M059J (cell line): Measurements from ENCODE around the gene PTPRN2. TPM values are rescaled to one million over a fixed set of nuclear protein-coding genes. Genes with fewer than 3 reads are reported as not detected.

Experiments used
- DNase-seq: peaks from one replicate; pipeline ENCODE4 v3.0.0-alpha.2; 2012; ENCODE audit warnings: low read depth
- total RNA-seq: library from RNA; depleted of rRNA; stranded (reverse); fragments of >200 nt; shearing (Covaris generic); gene quantifications from 2 replicates; pipeline ENCODE4 v1.2.3, GENCODE V29; 2014

The PTPRN2 gene
- total RNA-seq, 1 experiment from 2014 or later = 2.3 TPM

- no peak for DNase-seq
Observed at GRCh38 chr7:158576050-158576762, 11.4 kb downstream of the PTPRN2 start.

GRCh38 chr7:158574308-158575036, 13.2 kb downstream of the PTPRN2 start:
- no peak for DNase-seq

GRCh38 chr7:158573310-158573709, 14.3 kb downstream of the PTPRN2 start:
- no peak for DNase-seq

GRCh38 chr7:158572000-158572828, 15.4 kb downstream of the PTPRN2 start:
- peak; percentile 11 for DNase-seq

GRCh38 chr7:158570449-158571170, 17.0 kb downstream of the PTPRN2 start:
- no peak for DNase-seq

- no peak for DNase-seq
Observed at GRCh38 chr7:158569858-158570323, 17.7 kb downstream of the PTPRN2 start.

GRCh38 chr7:158568974-158569857, 18.4 kb downstream of the PTPRN2 start:
- no peak for DNase-seq

GRCh38 chr7:158567153-158567603, 20.4 kb downstream of the PTPRN2 start:
- DNase-seq = no peak

GRCh38 chr7:158564663-158565035, 23.0 kb downstream of the PTPRN2 start:
- peak; percentile 34 for DNase-seq

GRCh38 chr7:158563911-158564662, 23.5 kb downstream of the PTPRN2 start:
- no peak for DNase-seq

- DNase-seq = no peak
Observed at GRCh38 chr7:158563051-158563450, 24.6 kb downstream of the PTPRN2 start.

- no peak for DNase-seq
Observed at GRCh38 chr7:158562517-158562916, 25.1 kb downstream of the PTPRN2 start.

GRCh38 chr7:158561659-158562058, 26.0 kb downstream of the PTPRN2 start:
- DNase-seq = no peak

- DNase-seq = no peak
Observed at GRCh38 chr7:158560386-158560785, 27.2 kb downstream of the PTPRN2 start.

GRCh38 chr7:158559356-158559755, 28.3 kb downstream of the PTPRN2 start:
- DNase-seq = no peak

GRCh38 chr7:158558816-158559215, 28.8 kb downstream of the PTPRN2 start:
- no peak for DNase-seq

- no peak for DNase-seq
Observed at GRCh38 chr7:158557441-158557755, 30.2 kb downstream of the PTPRN2 start.

GRCh38 chr7:158556721-158557440, 30.7 kb downstream of the PTPRN2 start:
- no peak for DNase-seq

- DNase-seq = no peak
Observed at GRCh38 chr7:158555034-158555520, 32.5 kb downstream of the PTPRN2 start.
